OCI-LY3 (cell line): ENCODE data around the gene ARHGAP23.

Experiments
- H2AFZ ChIP-seq: fragments of 200-600, 300-600 bp; shearing (Covaris generic); 2 replicates; pipeline ENCODE4 v1.6.0; 2014; ENCODE audit warnings: antibody characterized with exemption, low read depth, low read length
- H3K27ac ChIP-seq: fragments of 200-600, 300-600 bp; sonication (generic); 2 replicates; pipeline ENCODE4 v1.5.1; 2014; ENCODE audit warnings: mild to moderate bottlenecking, low read length, moderate library complexity, mixed read lengths
- H3K27me3 ChIP-seq: fragments of 200-600, 300-600 bp; sonication (generic); 2 replicates; pipeline ENCODE4 v1.6.1; 2014; ENCODE audit warnings: low read depth, low read length, mixed read lengths
- H3K36me3 ChIP-seq: fragments of 200-600, 300-600 bp; sonication (generic); replicated peaks from 2 replicates; pipeline ENCODE3; 2014; ENCODE audit warnings: low read depth, low read length, mixed read lengths
- H3K4me1 ChIP-seq: fragments of 300-600, 200-600 bp; sonication (generic); 2 replicates; pipeline ENCODE4 v1.6.1; 2014; ENCODE audit warnings: low read length, mixed read lengths
- H3K4me2 ChIP-seq: fragments of 200-600, 300-600 bp; sonication (generic); 2 replicates; pipeline ENCODE4 v1.6.1; 2014; ENCODE audit warnings: low read length, mixed read lengths
- H3K4me3 ChIP-seq: fragments of 300-600, 200-600 bp; sonication (generic); 2 replicates; pipeline ENCODE4 v1.5.1; 2014; ENCODE audit warnings: antibody characterized with exemption, mild to moderate bottlenecking, low read length, moderate library complexity
- H3K79me2 ChIP-seq: fragments of 300-600, 200-600 bp; shearing (Covaris generic); 2 replicates; pipeline ENCODE4 v1.6.1; 2014; ENCODE audit warnings: mild to moderate bottlenecking, low read length, mixed read lengths
- H3K9ac ChIP-seq: fragments of 300-600, 200-600 bp; shearing (Covaris generic); 2 replicates; pipeline ENCODE4 v1.6.0; 2014; ENCODE audit warnings: mild to moderate bottlenecking, low read length, moderate library complexity
- H3K9me3 ChIP-seq: fragments of 200-600, 300-600 bp; shearing (Covaris generic); 2 replicates; pipeline ENCODE4 v1.6.1; 2014; ENCODE audit warnings: low read length, mixed read lengths; ENCODE audit not compliant: insufficient read depth
- H4K20me1 ChIP-seq: fragments of 200-600, 300-600 bp; sonication (generic); 2 replicates; pipeline ENCODE4 v1.6.1; 2016; ENCODE audit warnings: low read length, mixed read lengths; ENCODE audit not compliant: insufficient read depth
- EZH2phosphoT487 ChIP-seq: fragments of 200-600 bp; shearing (Covaris generic); IDR thresholded peaks from 2 replicates; pipeline ENCODE4 v1.6.1; 2018; ENCODE audit warnings: antibody characterized with exemption, mixed run types, low read depth
- TF ChIP-seq, protein P1 (sequence below): fragments of 200-600, 300-600 bp; sonication (generic); IDR thresholded peaks from 2 replicates; pipeline ENCODE4 v1.5.1; 2014; ENCODE audit warnings: antibody characterized with exemption, low read length, low read depth

The ARHGAP23 gene

DNA sequence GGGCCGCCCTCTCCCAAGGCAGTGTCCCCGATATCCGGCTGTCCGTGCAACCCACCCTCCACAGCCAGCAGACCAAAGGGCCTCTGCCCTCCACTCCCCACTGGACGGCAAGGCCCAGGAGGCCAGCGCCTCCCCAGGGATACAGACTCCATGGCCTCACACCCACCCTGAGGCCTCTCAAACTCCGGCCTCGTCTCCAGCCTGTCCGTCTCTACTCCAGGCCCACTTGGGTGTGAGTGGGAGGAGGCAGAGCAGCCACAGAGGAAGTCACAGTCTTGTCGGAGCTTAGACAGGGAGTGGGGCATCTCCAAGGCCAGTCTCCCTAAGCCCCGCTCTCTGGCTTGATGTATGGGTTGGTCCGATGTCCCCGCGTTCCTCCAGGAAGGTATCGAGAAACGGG is 104.2 kb downstream of the ARHGAP23 start:
- no peaks in the 10 kb centered on the region for H3K36me3 ChIP-seq
- H3K9me3 ChIP-seq = no peaks in the 10 kb centered on the region
- H2AFZ ChIP-seq = no peak overlapping the region
- H3K27ac ChIP-seq = no peak overlapping the region
- no peak overlapping the region for H3K9ac ChIP-seq
- H3K79me2 ChIP-seq = no peaks in the 10 kb centered on the region
- no peaks in the 10 kb centered on the region for H4K20me1 ChIP-seq
- peaks cover 10% of the 10 kb centered on the region; the same call in 1 of the 2 replicates for H3K27me3 ChIP-seq
- H3K4me2 ChIP-seq = no peak overlapping the region
- H3K4me3 ChIP-seq = no peak overlapping the region
- no peaks in the 10 kb centered on the region for H3K4me1 ChIP-seq
- TF ChIP-seq, protein P1, sequence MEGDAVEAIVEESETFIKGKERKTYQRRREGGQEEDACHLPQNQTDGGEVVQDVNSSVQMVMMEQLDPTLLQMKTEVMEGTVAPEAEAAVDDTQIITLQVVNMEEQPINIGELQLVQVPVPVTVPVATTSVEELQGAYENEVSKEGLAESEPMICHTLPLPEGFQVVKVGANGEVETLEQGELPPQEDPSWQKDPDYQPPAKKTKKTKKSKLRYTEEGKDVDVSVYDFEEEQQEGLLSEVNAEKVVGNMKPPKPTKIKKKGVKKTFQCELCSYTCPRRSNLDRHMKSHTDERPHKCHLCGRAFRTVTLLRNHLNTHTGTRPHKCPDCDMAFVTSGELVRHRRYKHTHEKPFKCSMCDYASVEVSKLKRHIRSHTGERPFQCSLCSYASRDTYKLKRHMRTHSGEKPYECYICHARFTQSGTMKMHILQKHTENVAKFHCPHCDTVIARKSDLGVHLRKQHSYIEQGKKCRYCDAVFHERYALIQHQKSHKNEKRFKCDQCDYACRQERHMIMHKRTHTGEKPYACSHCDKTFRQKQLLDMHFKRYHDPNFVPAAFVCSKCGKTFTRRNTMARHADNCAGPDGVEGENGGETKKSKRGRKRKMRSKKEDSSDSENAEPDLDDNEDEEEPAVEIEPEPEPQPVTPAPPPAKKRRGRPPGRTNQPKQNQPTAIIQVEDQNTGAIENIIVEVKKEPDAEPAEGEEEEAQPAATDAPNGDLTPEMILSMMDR = no peak
- TF ChIP-seq EZH2phosphoT487 = no peak

GRCh38 chr17:38533241-38533640 is 105.0 kb downstream of the ARHGAP23 start:
- no peak overlapping the region for H2AFZ ChIP-seq
- no peak overlapping the region for H3K4me3 ChIP-seq
- H3K9me3 ChIP-seq = no peaks in the 10 kb centered on the region
- no peaks in the 10 kb centered on the region for H3K79me2 ChIP-seq
- no peaks in the 10 kb centered on the region for H3K36me3 ChIP-seq
- H3K27ac ChIP-seq = no peak overlapping the region
- H4K20me1 ChIP-seq = no peaks in the 10 kb centered on the region
- TF ChIP-seq EZH2phosphoT487 = no peak
- TF ChIP-seq, protein P1 = no peak
- H3K27me3 ChIP-seq = peaks cover 10% of the 10 kb centered on the region; the same call in 1 of the 2 replicates
- H3K9ac ChIP-seq = no peak overlapping the region
- H3K4me1 ChIP-seq = no peaks in the 10 kb centered on the region
- H3K4me2 ChIP-seq = no peak overlapping the region

GRCh38 chr17:38533866-38534497 is 105.7 kb downstream of the ARHGAP23 start:
- Histone ChIP-seq H2AFZ (no peak overlapping the region), H3K4me1 (no peaks in the 10 kb centered on the region), H3K79me2 (no peaks in the 10 kb centered on the region), H3K9me3 (no peaks in the 10 kb centered on the region), H3K27me3 (peaks cover 10% of the 10 kb centered on the region; the same call in 1 of the 2 replicates), H3K4me3 (no peak overlapping the region), H3K27ac (no peak overlapping the region), H3K4me2 (no peak overlapping the region), H3K36me3 (no peaks in the 10 kb centered on the region), H4K20me1 (no peaks in the 10 kb centered on the region), H3K9ac (no peak overlapping the region)
- TF ChIP-seq EZH2phosphoT487 = no peak
- TF ChIP-seq, protein P1 = no peak

DNA sequence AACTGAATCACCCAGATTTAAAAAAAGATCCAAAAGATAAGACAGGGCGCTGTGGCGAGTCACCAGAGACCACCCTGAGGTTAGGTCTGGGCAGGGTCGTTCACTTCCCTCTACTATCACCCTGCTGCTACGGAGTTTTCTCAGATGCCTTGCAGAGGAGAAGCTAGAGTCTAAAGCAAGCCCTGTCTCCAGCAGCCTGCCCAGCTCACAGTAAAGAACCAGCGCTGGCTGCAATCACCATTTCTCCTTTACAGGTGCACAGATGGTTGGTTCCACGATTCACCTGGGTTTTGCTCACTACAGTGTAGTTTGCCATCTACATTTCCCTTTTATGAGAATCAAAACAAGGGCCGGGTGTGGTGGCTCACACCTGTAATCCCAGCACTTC is 106.2 kb downstream of the ARHGAP23 start:
- Histone ChIP-seq H3K4me3 (no peak overlapping the region), H3K9me3 (no peaks in the 10 kb centered on the region), H3K79me2 (no peaks in the 10 kb centered on the region), H3K36me3 (no peaks in the 10 kb centered on the region), H3K27ac (no peak overlapping the region), H3K4me2 (no peak overlapping the region), H3K27me3 (peaks cover 10% of the 10 kb centered on the region; the same call in 1 of the 2 replicates), H3K9ac (no peak overlapping the region), H2AFZ (no peak overlapping the region), H4K20me1 (no peaks in the 10 kb centered on the region), H3K4me1 (no peaks in the 10 kb centered on the region)
- TF ChIP-seq, protein P1 = no peak
- TF ChIP-seq EZH2phosphoT487 = no peak
